Upper lobe of right lung (tissue), 1 donor: ENCODE measurements around the gene GRM1. TPM values are rescaled to one million over a fixed set of nuclear protein-coding genes. Genes with fewer than 3 reads are reported as not detected.
A peak's percentile ranks its signal among the peaks of the same experiment; 100 is the strongest.

ENCODE experiments used
- ATAC-seq: fragments of 200-7000 bp; cut with Tn5 transposase; one replicate; pipeline ENCODE4 v1.9.1; 2020; ENCODE audit warnings: mild to moderate bottlenecking, moderate library complexity
- DNase-seq: peaks from one replicate; pipeline ENCODE4 v3.0.0-alpha.2; 2020
- H3K27ac ChIP-seq: fragments of 200-600 bp; one replicate; pipeline ENCODE4 v1.8.0; 2022
- H3K27me3 ChIP-seq: fragments of 200-600 bp; one replicate; pipeline ENCODE4 v1.8.0; 2022; ENCODE audit warnings: mild to moderate bottlenecking
- H3K36me3 ChIP-seq: fragments of 200-600 bp; one replicate; pipeline ENCODE4 v1.8.0; 2022
- H3K4me1 ChIP-seq: fragments of 200-600 bp; one replicate; pipeline ENCODE4 v1.8.0; 2022
- H3K4me3 ChIP-seq: fragments of 200-600 bp; one replicate; pipeline ENCODE4 v1.8.0; 2022; ENCODE audit warnings: mild to moderate bottlenecking
- H3K9me3 ChIP-seq: fragments of 200-600 bp; one replicate; pipeline ENCODE4 v1.8.0; 2022
- intact Hi-C: fragments of 100-400 bp; cut with DNase I; formaldehyde crosslinking; loops from one replicate; pipeline ENCODE4 v1.11.0; 2022
- total RNA-seq: library from RNA; stranded (reverse); fragmentation: NEBNext Ultra II Directional; extraction: Animal tissue kit (Norgen Biotek cat#: 25700); gene quantifications from one replicate; pipeline ENCODE4 v1.2.1, GENCODE V29; 2021
- TF ChIP-seq, protein P1 (sequence below): fragments of 200-600 bp; IDR thresholded peaks from one replicate; pipeline ENCODE4 v1.8.0; 2022; ENCODE audit warnings: antibody characterized with exemption
- donor health status: DM: no; HTN: yes; CAD: no; lungs with severe emphysema.

Gene GRM1
- total RNA-seq, 1 donor from 2014 or later = 0.09 TPM

DNA sequence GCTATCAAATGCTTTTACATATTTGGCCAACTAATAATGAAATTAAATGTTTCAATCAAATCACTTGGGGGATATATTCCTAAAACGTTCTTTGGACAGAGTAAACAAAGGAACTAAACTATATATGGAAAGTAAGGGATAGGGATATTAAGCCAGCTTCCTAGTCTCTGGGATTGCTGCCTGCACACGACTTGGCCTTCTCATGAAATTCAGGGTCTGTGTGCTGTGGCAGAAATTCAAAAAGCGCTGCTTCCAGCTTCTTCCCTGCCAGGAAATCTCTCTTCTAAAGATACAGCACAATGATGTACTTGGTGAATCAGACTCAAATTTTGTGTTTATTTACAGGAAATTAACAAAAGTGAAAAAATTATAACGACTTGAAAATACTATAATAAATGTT, 308.5 kb downstream of the GRM1 start:
- no peaks in the 10 kb centered on the region for H3K9me3 ChIP-seq
- H3K4me1 ChIP-seq = peaks cover 3% of the 10 kb centered on the region
- DNase-seq (no peak), ATAC-seq (no peak)
- H3K27me3 ChIP-seq = no peaks in the 10 kb centered on the region
- H3K27ac ChIP-seq = no peak overlapping the region
- no peak overlapping the region for H3K4me3 ChIP-seq
- TF ChIP-seq, protein P1, sequence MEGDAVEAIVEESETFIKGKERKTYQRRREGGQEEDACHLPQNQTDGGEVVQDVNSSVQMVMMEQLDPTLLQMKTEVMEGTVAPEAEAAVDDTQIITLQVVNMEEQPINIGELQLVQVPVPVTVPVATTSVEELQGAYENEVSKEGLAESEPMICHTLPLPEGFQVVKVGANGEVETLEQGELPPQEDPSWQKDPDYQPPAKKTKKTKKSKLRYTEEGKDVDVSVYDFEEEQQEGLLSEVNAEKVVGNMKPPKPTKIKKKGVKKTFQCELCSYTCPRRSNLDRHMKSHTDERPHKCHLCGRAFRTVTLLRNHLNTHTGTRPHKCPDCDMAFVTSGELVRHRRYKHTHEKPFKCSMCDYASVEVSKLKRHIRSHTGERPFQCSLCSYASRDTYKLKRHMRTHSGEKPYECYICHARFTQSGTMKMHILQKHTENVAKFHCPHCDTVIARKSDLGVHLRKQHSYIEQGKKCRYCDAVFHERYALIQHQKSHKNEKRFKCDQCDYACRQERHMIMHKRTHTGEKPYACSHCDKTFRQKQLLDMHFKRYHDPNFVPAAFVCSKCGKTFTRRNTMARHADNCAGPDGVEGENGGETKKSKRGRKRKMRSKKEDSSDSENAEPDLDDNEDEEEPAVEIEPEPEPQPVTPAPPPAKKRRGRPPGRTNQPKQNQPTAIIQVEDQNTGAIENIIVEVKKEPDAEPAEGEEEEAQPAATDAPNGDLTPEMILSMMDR = no peak
- H3K36me3 ChIP-seq = no peaks in the 10 kb centered on the region
- intact Hi-C loops = no loop called here

DNA sequence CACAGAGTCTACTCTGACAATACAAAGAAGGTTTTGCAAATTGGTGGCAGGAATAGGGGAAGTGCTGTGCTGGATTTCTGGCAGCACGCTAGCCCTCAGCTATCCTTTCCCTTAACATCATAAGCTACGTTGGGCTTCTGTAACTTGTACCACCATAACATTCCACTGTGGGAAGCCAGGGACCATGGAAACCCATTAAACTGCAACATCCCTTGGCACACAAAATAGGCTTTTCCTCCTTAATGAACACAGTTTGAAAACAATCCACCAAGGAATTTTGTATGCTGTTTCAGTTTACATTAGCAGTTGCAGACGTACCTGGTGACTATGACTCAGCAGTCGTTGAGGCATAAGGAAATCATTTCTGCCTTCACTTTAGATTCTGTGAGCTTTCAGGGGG, 310.9 kb downstream of the GRM1 start:
- Histone ChIP-seq H3K27ac (no peak overlapping the region), H3K4me1 (peaks cover 3% of the 10 kb centered on the region), H3K9me3 (no peaks in the 10 kb centered on the region), H3K27me3 (no peaks in the 10 kb centered on the region), H3K4me3 (no peak overlapping the region), H3K36me3 (no peaks in the 10 kb centered on the region)
- intact Hi-C loops = no loop called here
- ATAC-seq (no peak), DNase-seq (no peak)
- TF ChIP-seq, protein P1 = no peak

DNA sequence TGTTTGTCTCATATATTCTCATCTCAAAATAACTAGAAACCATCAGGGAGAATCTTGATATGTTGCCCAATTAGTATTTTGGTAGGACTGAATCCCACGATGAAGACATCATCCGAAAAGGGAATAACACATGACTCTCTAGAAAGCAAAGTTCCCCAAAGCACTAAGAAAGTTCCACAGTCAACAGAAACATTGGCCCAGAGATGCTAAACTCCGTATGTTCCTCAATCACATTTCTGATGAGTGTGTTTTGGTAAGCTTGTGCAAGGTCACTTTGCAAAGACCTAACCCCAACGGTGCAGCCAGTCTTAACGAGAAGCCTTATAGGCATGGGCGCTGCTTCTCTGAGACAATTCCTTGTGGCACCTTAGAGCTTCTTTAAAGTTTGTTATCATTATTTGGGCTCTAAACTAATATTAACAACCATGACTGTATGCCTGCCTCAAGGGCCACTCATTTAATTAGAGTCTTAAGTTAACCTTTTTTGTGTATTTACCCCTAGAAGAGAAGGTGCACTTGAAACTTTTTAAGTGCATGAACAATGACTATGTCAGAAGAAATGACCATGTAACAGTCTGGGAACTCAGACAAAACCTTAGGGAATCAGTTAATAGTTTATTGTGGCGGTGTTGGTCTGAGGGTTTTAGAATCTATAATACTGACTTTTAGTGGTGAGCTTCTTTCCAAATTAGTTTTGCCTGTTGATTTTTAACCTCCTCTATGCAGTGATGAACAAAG, 312.8 kb downstream of the GRM1 start:
- ATAC-seq (peak; percentile 76), DNase-seq (no peak)
- Histone ChIP-seq H3K27ac (no peak overlapping the region), H3K4me3 (no peak overlapping the region), H3K36me3 (no peaks in the 10 kb centered on the region), H3K27me3 (no peaks in the 10 kb centered on the region), H3K9me3 (no peaks in the 10 kb centered on the region), H3K4me1 (peaks cover 3% of the 10 kb centered on the region)
- intact Hi-C loops = no loop called here
- TF ChIP-seq, protein P1 = no peak

DNA sequence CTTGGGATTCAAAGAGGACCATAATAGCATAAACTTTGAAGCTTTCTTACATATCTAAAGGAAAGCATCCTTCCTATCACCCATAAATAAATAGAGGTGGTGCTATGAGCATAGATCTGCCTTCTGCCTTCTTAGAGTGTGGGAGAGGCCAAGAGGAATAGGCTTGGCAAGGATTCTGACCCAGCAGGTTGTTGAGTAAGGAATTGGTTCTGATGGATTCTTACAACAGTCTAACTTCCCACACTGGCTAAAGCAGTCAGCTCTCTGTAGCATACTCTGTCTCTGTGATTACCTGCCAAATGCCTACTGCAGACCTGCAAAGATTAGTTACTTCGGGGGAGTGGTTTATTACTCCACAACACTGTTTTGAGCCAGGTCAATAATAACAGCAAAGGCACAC, 316.7 kb downstream of the GRM1 start:
- TF ChIP-seq, protein P1 = no peak
- Histone ChIP-seq H3K9me3 (no peaks in the 10 kb centered on the region), H3K36me3 (no peaks in the 10 kb centered on the region), H3K4me1 (no peaks in the 10 kb centered on the region), H3K27me3 (no peaks in the 10 kb centered on the region), H3K4me3 (no peak overlapping the region), H3K27ac (no peak overlapping the region)
- intact Hi-C loops = no loop called here
- no peak for DNase-seq
- ATAC-seq = no peak

DNA sequence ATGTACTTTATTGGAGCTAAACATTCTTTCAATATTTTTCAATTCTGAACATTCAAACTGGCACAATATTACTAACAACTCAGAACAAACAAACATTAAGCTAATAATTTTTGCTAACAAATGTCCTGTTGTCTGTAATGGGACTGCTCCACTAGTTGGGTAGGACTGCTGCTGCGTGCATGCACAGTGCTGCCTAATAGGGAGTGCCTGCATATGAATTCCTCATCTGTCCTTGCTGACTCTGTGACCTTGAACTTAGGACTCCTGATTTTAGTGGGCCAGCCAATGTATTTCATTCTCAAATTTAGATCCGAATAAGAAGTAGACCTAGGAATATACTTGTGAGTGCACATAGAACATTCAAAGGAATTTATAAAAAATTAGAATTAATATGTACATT, 318.2 kb downstream of the GRM1 start:
- H3K4me1 ChIP-seq = no peaks in the 10 kb centered on the region
- intact Hi-C loops = no loop called here
- no peaks in the 10 kb centered on the region for H3K9me3 ChIP-seq
- TF ChIP-seq, protein P1 = no peak
- no peaks in the 10 kb centered on the region for H3K36me3 ChIP-seq
- H3K27me3 ChIP-seq = no peaks in the 10 kb centered on the region
- no peak overlapping the region for H3K4me3 ChIP-seq
- DNase-seq (no peak), ATAC-seq (no peak)
- no peak overlapping the region for H3K27ac ChIP-seq

DNA sequence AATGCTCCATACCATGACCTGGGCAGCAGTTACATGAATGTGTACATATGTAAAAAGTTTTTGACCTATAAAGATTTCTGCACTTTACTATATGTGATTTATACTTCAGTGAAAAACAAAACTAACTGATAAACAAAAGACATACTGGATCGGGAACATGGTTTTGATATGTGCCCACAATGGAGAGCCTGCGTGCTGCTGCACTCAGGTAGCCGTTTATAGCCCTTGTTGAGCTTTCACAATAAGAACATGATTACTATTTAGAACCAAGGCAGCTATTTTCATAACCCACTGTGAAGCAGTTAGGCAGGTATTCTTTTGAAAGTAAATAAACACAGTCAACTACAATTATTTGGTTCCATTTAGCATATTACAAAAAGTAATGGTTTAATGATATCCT, 318.8 kb downstream of the GRM1 start:
- H3K27ac ChIP-seq = no peak overlapping the region
- no peaks in the 10 kb centered on the region for H3K4me1 ChIP-seq
- H3K4me3 ChIP-seq = no peak overlapping the region
- TF ChIP-seq, protein P1 = no peak
- DNase-seq (no peak), ATAC-seq (no peak)
- intact Hi-C loops = no loop called here
- no peaks in the 10 kb centered on the region for H3K27me3 ChIP-seq
- H3K36me3 ChIP-seq = no peaks in the 10 kb centered on the region
- no peaks in the 10 kb centered on the region for H3K9me3 ChIP-seq
